Liver (tissue), 3 donors: Measurements from ENCODE around the gene CMIP.

ENCODE experiments used
- NR2F2 ChIP-seq: IDR thresholded peaks from 2 replicates; pipeline ENCODE4 v1.6.1; 2016; ENCODE audit warnings: antibody characterized with exemption
- RAD21 ChIP-seq, 2 donors: IDR thresholded peaks; 2 replicates each; pipeline ENCODE4 v1.6.1; 2016; ENCODE audit warnings: antibody characterized with exemption in 2 of 2, mild to moderate bottlenecking in 2 of 2
- TAF1 ChIP-seq: conservative IDR thresholded peaks from 2 replicates; pipeline ENCODE4 v1.6.1; 2016; ENCODE audit warnings: antibody characterized with exemption, mild to moderate bottlenecking
- TF ChIP-seq, protein P1 (sequence below): fragments of 150-350 bp; IDR thresholded peaks from 2 replicates; pipeline ENCODE4 v1.5.1; 2017; ENCODE audit warnings: improper control_type of control experiment, low read depth, low read length; ENCODE audit not compliant: missing input control
- TF ChIP-seq, protein P2 (sequence below): IDR thresholded peaks from 2 replicates; pipeline ENCODE4 v1.6.1; 2016; ENCODE audit warnings: antibody characterized with exemption
- donor health status: healthy.
- donor health status: healthy.

DNA sequence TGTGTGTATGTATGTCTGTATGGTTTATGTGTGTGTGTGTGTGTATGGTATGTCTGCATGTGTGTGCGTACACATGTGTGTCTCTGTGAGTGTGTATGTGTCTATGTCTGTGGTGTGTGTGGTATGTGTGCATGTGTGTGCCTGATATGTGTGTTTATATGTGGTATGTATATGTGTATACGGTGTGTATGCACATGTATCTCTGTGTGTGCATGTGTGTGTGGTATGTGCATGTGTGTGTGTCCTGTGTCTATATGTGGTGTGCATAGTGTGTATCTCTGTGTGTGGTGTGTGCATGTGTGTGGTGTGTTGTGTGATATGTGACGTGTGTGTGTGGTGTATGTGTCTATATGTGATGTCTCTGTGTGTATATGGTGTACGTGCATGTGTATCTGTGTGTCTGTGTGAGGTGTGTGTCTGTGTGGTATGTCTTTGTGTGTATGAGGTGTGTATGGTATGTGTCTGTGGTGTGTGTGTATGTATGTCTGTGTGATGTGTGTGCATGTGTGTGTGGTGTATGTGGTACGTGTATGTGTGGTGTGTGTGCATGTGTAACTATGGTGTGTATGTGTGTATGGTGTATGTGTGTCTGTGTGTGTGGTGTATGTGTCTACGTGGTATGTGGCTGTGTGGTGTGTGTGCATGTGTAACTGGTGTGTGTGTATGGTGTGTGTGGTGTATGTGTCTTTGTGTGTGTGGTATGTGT is 170.2 kb downstream of the CMIP start:
- TF ChIP-seq, protein P1, sequence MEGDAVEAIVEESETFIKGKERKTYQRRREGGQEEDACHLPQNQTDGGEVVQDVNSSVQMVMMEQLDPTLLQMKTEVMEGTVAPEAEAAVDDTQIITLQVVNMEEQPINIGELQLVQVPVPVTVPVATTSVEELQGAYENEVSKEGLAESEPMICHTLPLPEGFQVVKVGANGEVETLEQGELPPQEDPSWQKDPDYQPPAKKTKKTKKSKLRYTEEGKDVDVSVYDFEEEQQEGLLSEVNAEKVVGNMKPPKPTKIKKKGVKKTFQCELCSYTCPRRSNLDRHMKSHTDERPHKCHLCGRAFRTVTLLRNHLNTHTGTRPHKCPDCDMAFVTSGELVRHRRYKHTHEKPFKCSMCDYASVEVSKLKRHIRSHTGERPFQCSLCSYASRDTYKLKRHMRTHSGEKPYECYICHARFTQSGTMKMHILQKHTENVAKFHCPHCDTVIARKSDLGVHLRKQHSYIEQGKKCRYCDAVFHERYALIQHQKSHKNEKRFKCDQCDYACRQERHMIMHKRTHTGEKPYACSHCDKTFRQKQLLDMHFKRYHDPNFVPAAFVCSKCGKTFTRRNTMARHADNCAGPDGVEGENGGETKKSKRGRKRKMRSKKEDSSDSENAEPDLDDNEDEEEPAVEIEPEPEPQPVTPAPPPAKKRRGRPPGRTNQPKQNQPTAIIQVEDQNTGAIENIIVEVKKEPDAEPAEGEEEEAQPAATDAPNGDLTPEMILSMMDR = no peak
- TF ChIP-seq NR2F2 = no peak
- TF ChIP-seq RAD21 (IDR thresholded peaks at IDR 0.05) = no peak
- TF ChIP-seq, protein P2, sequence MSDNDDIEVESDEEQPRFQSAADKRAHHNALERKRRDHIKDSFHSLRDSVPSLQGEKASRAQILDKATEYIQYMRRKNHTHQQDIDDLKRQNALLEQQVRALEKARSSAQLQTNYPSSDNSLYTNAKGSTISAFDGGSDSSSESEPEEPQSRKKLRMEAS = no peak
- no peak for TF ChIP-seq TAF1
